Suprapubic skin (tissue), 4 donors: ENCODE results near the gene YIF1A. TPM values are rescaled to one million over a fixed set of nuclear protein-coding genes. Genes with fewer than 3 reads are reported as not detected.
A peak's percentile ranks its signal among the peaks of the same experiment; 100 is the strongest.

Experiments used
- DNase-seq, 2 donors: peaks; one replicate each; pipeline ENCODE4 v3.0.0-alpha.2; 2019; ENCODE audit warnings: low spot score in 2 of 2
- H3K27ac ChIP-seq: fragments of 200-600 bp; sonication (generic); one replicate; pipeline ENCODE4 v1.5.1; 2019
- H3K27me3 ChIP-seq: fragments of 200-600 bp; sonication (generic); one replicate; pipeline ENCODE4 v1.5.1; 2019
- H3K36me3 ChIP-seq: fragments of 200-600 bp; sonication (generic); one replicate; pipeline ENCODE4 v1.5.1; 2019
- H3K4me1 ChIP-seq: fragments of 200-600 bp; sonication (generic); one replicate; pipeline ENCODE4 v1.5.1; 2019
- H3K4me3 ChIP-seq: fragments of 200-600 bp; sonication (generic); one replicate; pipeline ENCODE4 v1.5.1; 2019; ENCODE audit warnings: mild to moderate bottlenecking
- H3K9me3 ChIP-seq: fragments of 200-600 bp; sonication (generic); one replicate; pipeline ENCODE4 v1.5.1; 2019
- CTCF ChIP-seq, 2 donors: fragments of 200-600 bp in 1 of 2; fragments of 450-650 bp in 1 of 2; sonication (generic) in 1 of 2; IDR thresholded peaks; one replicate each; pipeline ENCODE4 v1.5.1; 2016 to 2019; ENCODE audit warnings: antibody characterized with exemption in 2 of 2, mild to moderate bottlenecking in 1 of 2, moderate library complexity in 1 of 2
- EP300 ChIP-seq: sonication (generic); formaldehyde crosslinking; IDR thresholded peaks from one replicate; pipeline ENCODE4 v1.6.1; 2017; ENCODE audit warnings: antibody characterized with exemption
- POLR2A ChIP-seq, 2 donors: fragments of 450-650 bp; IDR thresholded peaks; one replicate each; pipeline ENCODE4 v1.6.1; 2017; ENCODE audit warnings: antibody characterized with exemption in 2 of 2, mild to moderate bottlenecking in 2 of 2, moderate library complexity in 2 of 2
- POLR2AphosphoS5 ChIP-seq, 3 donors: sonication (generic); formaldehyde crosslinking; IDR thresholded peaks; one replicate each; pipeline ENCODE4 v1.6.1; 2017; ENCODE audit warnings: antibody characterized with exemption in 3 of 3
- WGBS: methylation state at CpG from one replicate; pipeline ENCODE4 v1.1.5; 2018; 5-methylcytosine and 5-hydroxymethylcytosine counted together
- total RNA-seq, 4 donors: library from RNA; depleted of rRNA; stranded (reverse); fragments of >200 nt; gene quantifications; one replicate each; pipeline ENCODE4 v1.1.0, GENCODE V29; 2016

The YIF1A gene
- total RNA-seq, 4 donors from 2014 or later, result 21.6 to 61.3 (median 56.1) TPM

- Histone ChIP-seq H3K4me3 (no peak overlapping the region), H3K27me3 (no peaks in the 10 kb centered on the region), H3K27ac (no peak overlapping the region), H3K4me1 (peaks cover 35% of the 10 kb centered on the region), H3K9me3 (no peaks in the 10 kb centered on the region), H3K36me3 (peaks cover 10% of the 10 kb centered on the region)
- no peak for TF ChIP-seq EP300
- no peak for TF ChIP-seq POLR2AphosphoS5 (IDR thresholded peaks at IDR 0.05)
- TF ChIP-seq CTCF (IDR thresholded peaks at IDR 0.05), result no peak
- TF ChIP-seq POLR2A (IDR thresholded peaks at IDR 0.05), result no peak
- WGBS, result 81% methylated on average over 10 of the region's 13 CpGs
- no peak for DNase-seq
These were observed 3.5 kb downstream of the YIF1A start for GRCh38 chr11:66285250-66285947.

GRCh38 chr11:66284526-66285078, 4.3 kb downstream of the YIF1A start:
- H3K4me3 ChIP-seq, result no peak overlapping the region
- WGBS, result 93% methylated on average over 11 of the region's 16 CpGs
- H3K36me3 ChIP-seq, result peaks cover 10% of the 10 kb centered on the region
- no peaks in the 10 kb centered on the region for H3K9me3 ChIP-seq
- TF ChIP-seq EP300, result no peak
- TF ChIP-seq POLR2A (IDR thresholded peaks at IDR 0.05), result no peak
- no peak for TF ChIP-seq CTCF (IDR thresholded peaks at IDR 0.05)
- TF ChIP-seq POLR2AphosphoS5 (IDR thresholded peaks at IDR 0.05), result no peak
- H3K27me3 ChIP-seq, result no peaks in the 10 kb centered on the region
- H3K4me1 ChIP-seq, result peaks cover 30% of the 10 kb centered on the region
- H3K27ac ChIP-seq, result no peak overlapping the region
- no peak for DNase-seq

- no peaks in the 10 kb centered on the region for H3K27me3 ChIP-seq
- H3K4me1 ChIP-seq, result peaks cover 31% of the 10 kb centered on the region
- 70% methylated on average over 2 of the region's 14 CpGs for WGBS
- no peak overlapping the region for H3K27ac ChIP-seq
- H3K4me3 ChIP-seq, result no peak overlapping the region
- H3K36me3 ChIP-seq, result peaks cover 10% of the 10 kb centered on the region
- DNase-seq, result no peak
- TF ChIP-seq CTCF (IDR thresholded peaks at IDR 0.05) (no peak), EP300 (no peak), POLR2A (IDR thresholded peaks at IDR 0.05) (no peak), POLR2AphosphoS5 (IDR thresholded peaks at IDR 0.05) (no peak)
- H3K9me3 ChIP-seq, result no peaks in the 10 kb centered on the region
These were observed 5.4 kb downstream of the YIF1A start for GRCh38 chr11:66283461-66284105.

GRCh38 chr11:66282468-66283455, 6.2 kb downstream of the YIF1A start:
- no peak overlapping the region for H3K27ac ChIP-seq
- H3K9me3 ChIP-seq, result no peaks in the 10 kb centered on the region
- TF ChIP-seq CTCF (IDR thresholded peaks at IDR 0.05) (peak; percentile 98 to 99), EP300 (no peak), POLR2AphosphoS5 (IDR thresholded peaks at IDR 0.05) (no peak), POLR2A (IDR thresholded peaks at IDR 0.05) (no peak)
- DNase-seq, result peak; percentile 99
- peaks cover 29% of the 10 kb centered on the region for H3K4me1 ChIP-seq
- whole genome bisulfite sequencing, result 60% methylated on average over 7 of the region's 35 CpGs
- H3K27me3 ChIP-seq, result no peaks in the 10 kb centered on the region
- peaks cover 10% of the 10 kb centered on the region for H3K36me3 ChIP-seq
- no peak overlapping the region for H3K4me3 ChIP-seq
